Measurements from ENCODE around the gene SCARF2.

GRCh38 chr22:20412474-20413216 lies 25.0 kb downstream of the SCARF2 start:
- no peak for TF ChIP-seq GATA2 (IDR thresholded peaks at IDR 0.05; ENCODE audit: low read depth, low read length)
- no peak for TF ChIP-seq GATA3 (IDR thresholded peaks at IDR 0.05; ENCODE audit: low read depth, low read length)
